Psoas muscle (tissue), 8 donors: Measurements from ENCODE around the gene RARS2. TPM values are rescaled to one million over a fixed set of nuclear protein-coding genes. Genes with fewer than 3 reads are reported as not detected.

Source experiments
- ATAC-seq, 4 donors: fragments of 200-7000 bp; cut with Tn5 transposase; one replicate each; pipeline ENCODE4 v1.9.1; 2020; ENCODE audit warnings: moderate library complexity in 3 of 4, mild to moderate bottlenecking in 2 of 4
- DNase-seq, 2 donors: peaks; one replicate each; pipeline ENCODE4 v3.0.0-alpha.2; 2020
- H3K27ac ChIP-seq: fragments of 200-600 bp; one replicate; pipeline ENCODE4 v1.8.0; 2022
- H3K27me3 ChIP-seq, 3 donors: fragments of 200-600 bp in 1 of 3; one replicate each; pipeline versions ENCODE4 v1.6.1 to v1.8.0; 2013 to 2022; ENCODE audit warnings: low read length in 2 of 3, mild to moderate bottlenecking in 2 of 3, moderate library complexity in 1 of 3; ENCODE audit not compliant: insufficient read depth in 3 of 3
- H3K36me3 ChIP-seq, 2 donors: fragments of 200-600 bp in 1 of 2; one replicate each; pipeline versions ENCODE4 v1.6.1 to v1.8.0; 2013 to 2022; ENCODE audit warnings: low read depth in 1 of 2, mild to moderate bottlenecking in 1 of 2, moderate library complexity in 1 of 2; ENCODE audit not compliant: insufficient read depth in 1 of 2
- H3K4me1 ChIP-seq: fragments of 200-600 bp; one replicate; pipeline ENCODE4 v1.8.0; 2022
- H3K4me3 ChIP-seq: fragments of 200-600 bp; one replicate; pipeline ENCODE4 v1.8.0; 2022; ENCODE audit warnings: mild to moderate bottlenecking
- H3K9me3 ChIP-seq: fragments of 200-600 bp; one replicate; pipeline ENCODE4 v1.8.0; 2022
- whole genome bisulfite sequencing, 3 donors: extraction: QIAGEN DNeasy Blood & Tissue Kit; methylation state at CpG; one replicate each; pipeline versions ENCODE4 v1.1.6 to v1.1.7; 2013; 5-methylcytosine and 5-hydroxymethylcytosine counted together
- intact Hi-C, 2 donors: fragments of 100-400 bp; cut with DNase I; formaldehyde crosslinking; loops; one replicate each; pipeline versions ENCODE4 v1.11.0 to v1.14.2; 2022
- polyA plus RNA-seq, 3 donors: library from polyadenylated mRNA; stranded (reverse); fragments of 200-250 nt; gene quantifications; one replicate each; pipeline ENCODE4 v1.2.3, GENCODE V29; 2013
- total RNA-seq, 4 donors: library from RNA; stranded (reverse); fragmentation: NEBNext Ultra II Directional in 2 of 4; extraction: Animal tissue kit (Norgen Biotek cat#: 25700) in 2 of 4; gene quantifications; one replicate each; pipeline versions ENCODE4 v1.2.1 to v1.2.4, GENCODE V29; 2021 to 2023
- TF ChIP-seq, protein P1 (sequence below): fragments of 200-600 bp; IDR thresholded peaks from one replicate; pipeline ENCODE4 v1.8.0; 2022; ENCODE audit warnings: antibody characterized with exemption
- donor health status: healthy with polysubstance abuse.
- donor health status: DM: no; HTN: no; CAD: no; lungs with moderate emphysema.
- donor health status: Bipolar disorder and iron deficiency.
- donor health status: healthy.
- donor health status: DM: yes; HTN: yes; CAD: no.
- donor health status: DM: no; HTN: no; CAD: no.
- donor health status: DM: no; HTN: no; CAD: no.
- donor health status: DM: yes; HTN: yes; CAD: no.

Gene RARS2
- total and polyA plus RNA-seq, 7 donors = 11.6 to 20.7 (median 17.1) TPM

DNA sequence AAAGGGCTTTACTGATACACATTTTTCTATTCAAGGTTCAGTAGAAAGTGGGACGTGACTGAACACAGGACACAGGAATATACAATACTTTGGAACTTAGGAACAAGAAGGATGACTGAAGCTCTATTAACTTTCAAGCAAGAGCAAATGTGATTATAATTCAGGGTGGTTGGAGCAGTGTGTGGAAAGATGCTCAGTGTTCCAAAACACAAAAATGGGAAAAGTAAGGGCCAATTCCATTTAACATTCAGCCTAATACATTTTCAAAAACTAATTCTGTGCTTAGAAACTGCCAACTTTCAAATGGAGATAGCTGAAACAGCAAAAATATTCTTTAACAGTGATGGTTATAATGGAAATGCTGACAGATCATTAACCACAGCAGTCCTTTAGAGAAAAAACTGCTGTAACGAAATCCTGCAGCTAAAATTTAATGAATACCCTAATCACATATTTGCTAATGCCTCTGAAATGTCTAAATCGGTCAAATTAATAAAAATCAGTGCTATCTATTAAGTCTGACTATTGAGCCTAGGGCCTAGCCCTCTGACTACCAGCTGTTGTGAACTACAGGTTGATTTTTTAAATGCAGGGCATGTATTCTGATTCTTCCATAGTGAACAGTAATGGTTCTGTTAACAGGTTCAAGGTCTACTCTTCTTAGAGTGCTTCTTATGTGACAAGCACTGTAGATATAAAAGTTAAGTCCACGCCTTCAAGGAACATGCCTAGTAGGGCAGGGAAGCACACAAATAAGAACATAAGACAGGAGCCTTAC lies 45.9 kb downstream of the RARS2 start:
- no peaks in the 10 kb centered on the region for H3K4me1 ChIP-seq
- peaks cover 0 to 73% of the 10 kb centered on the region in 2 donors for H3K36me3 ChIP-seq
- no peak overlapping the region for H3K4me3 ChIP-seq
- no peaks in the 10 kb centered on the region for H3K9me3 ChIP-seq
- 89 to 93% (median 90%) methylated on average over 4 of the region's 4 CpGs for WGBS, 3 donors
- ATAC-seq (no peak), DNase-seq (no peak)
- intact Hi-C loops = no loop called here
- H3K27ac ChIP-seq = no peak overlapping the region
- TF ChIP-seq, protein P1, sequence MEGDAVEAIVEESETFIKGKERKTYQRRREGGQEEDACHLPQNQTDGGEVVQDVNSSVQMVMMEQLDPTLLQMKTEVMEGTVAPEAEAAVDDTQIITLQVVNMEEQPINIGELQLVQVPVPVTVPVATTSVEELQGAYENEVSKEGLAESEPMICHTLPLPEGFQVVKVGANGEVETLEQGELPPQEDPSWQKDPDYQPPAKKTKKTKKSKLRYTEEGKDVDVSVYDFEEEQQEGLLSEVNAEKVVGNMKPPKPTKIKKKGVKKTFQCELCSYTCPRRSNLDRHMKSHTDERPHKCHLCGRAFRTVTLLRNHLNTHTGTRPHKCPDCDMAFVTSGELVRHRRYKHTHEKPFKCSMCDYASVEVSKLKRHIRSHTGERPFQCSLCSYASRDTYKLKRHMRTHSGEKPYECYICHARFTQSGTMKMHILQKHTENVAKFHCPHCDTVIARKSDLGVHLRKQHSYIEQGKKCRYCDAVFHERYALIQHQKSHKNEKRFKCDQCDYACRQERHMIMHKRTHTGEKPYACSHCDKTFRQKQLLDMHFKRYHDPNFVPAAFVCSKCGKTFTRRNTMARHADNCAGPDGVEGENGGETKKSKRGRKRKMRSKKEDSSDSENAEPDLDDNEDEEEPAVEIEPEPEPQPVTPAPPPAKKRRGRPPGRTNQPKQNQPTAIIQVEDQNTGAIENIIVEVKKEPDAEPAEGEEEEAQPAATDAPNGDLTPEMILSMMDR = no peak
- no peaks in the 10 kb centered on the region for H3K27me3 ChIP-seq

DNA sequence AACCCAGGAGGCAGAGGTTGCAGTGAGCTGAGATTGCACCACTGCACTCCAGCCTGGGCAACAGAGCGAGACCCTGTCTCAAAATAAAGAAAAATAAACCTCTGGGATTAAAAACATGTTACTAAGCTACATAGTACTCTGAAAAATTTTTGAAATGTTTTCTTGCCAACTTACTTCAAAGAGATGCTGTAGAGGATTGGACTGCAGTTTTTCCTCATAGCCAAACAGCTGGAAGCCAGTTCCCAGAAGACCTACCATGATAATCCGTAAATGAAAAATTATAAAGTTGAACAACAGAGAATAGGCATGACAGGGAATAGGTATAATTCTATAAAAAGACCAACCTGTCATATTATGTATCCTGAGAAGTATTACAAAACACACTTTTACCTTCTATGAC lies 48.0 kb downstream of the RARS2 start:
- 62 to 66% (median 63%) methylated on average over 2 of the region's 2 CpGs for WGBS, 3 donors
- H3K36me3 ChIP-seq = peaks cover 0 to 68% of the 10 kb centered on the region in 2 donors
- no peaks in the 10 kb centered on the region for H3K9me3 ChIP-seq
- TF ChIP-seq, protein P1 = no peak
- no peaks in the 10 kb centered on the region for H3K27me3 ChIP-seq
- DNase-seq (no peak), ATAC-seq (no peak)
- H3K4me1 ChIP-seq = no peaks in the 10 kb centered on the region
- H3K27ac ChIP-seq = no peak overlapping the region
- intact Hi-C loops = no loop called here
- H3K4me3 ChIP-seq = no peak overlapping the region

DNA sequence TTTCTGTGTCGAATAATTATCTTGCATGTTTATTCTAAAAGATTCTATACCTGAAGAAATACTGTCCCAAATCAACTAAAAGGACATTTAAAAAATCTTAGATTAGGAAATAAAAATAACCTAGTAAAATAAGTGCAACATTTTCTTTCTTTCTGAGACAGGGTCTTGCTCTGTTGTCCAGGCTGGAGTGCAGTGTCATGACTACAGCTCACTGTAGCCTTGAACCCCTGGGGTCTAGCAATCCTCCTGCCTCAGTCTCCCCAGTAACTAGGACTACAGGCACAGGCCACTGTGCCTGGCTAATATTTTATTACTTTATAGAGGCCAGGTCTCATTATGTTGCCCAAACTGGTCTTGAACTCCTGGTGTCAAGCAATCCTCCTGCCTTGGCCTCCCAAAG lies 48.7 kb downstream of the RARS2 start:
- intact Hi-C loops = no loop called here
- H3K4me3 ChIP-seq = no peak overlapping the region
- no peaks in the 10 kb centered on the region for H3K27me3 ChIP-seq
- H3K27ac ChIP-seq = no peak overlapping the region
- no peaks in the 10 kb centered on the region for H3K9me3 ChIP-seq
- H3K4me1 ChIP-seq = no peaks in the 10 kb centered on the region
- WGBS, 3 donors = 90 to 99% (median 96%) methylated on average over 1 of the region's 1 CpG
- DNase-seq = no peak
- peaks cover 0 to 62% of the 10 kb centered on the region in 2 donors for H3K36me3 ChIP-seq
- TF ChIP-seq, protein P1 = no peak
- no peak for ATAC-seq

DNA sequence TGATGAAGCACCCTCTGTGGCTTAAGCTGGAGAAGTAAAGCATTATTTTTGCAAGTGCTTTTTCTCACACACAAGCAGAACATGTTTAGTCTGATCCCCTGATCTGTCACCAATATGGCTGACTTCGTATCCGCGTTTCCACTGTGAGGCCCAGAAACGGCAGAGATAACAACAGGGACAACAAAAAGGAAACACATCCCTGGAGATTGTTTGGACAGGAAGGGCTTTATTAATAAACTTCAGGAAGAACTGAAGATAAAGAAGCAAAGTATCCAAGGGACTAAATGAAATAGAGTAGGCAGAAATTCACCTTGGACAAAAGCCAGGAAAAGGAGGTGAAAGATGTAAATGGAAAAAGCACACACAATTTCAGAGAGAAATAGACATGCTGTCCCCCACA lies 49.2 kb downstream of the RARS2 start:
- Histone ChIP-seq H3K9me3 (no peaks in the 10 kb centered on the region), H3K4me3 (no peak overlapping the region), H3K4me1 (no peaks in the 10 kb centered on the region), H3K27me3 (no peaks in the 10 kb centered on the region), H3K27ac (no peak overlapping the region), H3K36me3 (peaks cover 0 to 59% of the 10 kb centered on the region in 2 donors)
- TF ChIP-seq, protein P1 = no peak
- intact Hi-C loops = no loop called here
- DNase-seq (no peak), ATAC-seq (no peak)
- WGBS, 3 donors = 74 to 76% (median 76%) methylated on average over 4 of the region's 4 CpGs

DNA sequence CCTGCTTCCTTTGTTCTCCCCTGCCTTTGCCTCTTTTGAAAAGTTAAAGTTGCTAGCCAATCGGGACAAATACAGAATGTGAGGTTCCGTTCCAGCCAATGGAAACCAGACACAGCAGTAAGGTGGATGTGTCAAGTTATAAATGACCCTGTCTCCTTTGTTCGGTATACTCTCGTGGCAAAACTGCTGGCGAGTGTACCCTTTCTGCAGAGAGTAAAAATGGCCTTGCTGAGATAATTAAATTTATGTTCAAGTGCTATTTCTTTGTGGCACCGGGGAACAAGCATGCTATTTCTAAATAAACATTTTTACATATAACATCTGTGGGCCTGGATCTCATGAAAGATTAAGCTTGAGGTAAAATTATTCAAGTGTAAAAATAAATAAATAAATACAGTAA lies 50.2 kb downstream of the RARS2 start:
- intact Hi-C loops = no loop called here
- no peak overlapping the region for H3K27ac ChIP-seq
- H3K36me3 ChIP-seq = peaks cover 0 to 54% of the 10 kb centered on the region in 2 donors
- H3K27me3 ChIP-seq = no peaks in the 10 kb centered on the region
- TF ChIP-seq, protein P1 = no peak
- WGBS, 3 donors = 96 to 97% (median 96%) methylated on average over 6 of the region's 6 CpGs
- no peaks in the 10 kb centered on the region for H3K9me3 ChIP-seq
- DNase-seq = no peak
- ATAC-seq = no peak
- H3K4me1 ChIP-seq = no peaks in the 10 kb centered on the region
- no peak overlapping the region for H3K4me3 ChIP-seq
